Measurements from ENCODE around the gene CORO1C.

DNA sequence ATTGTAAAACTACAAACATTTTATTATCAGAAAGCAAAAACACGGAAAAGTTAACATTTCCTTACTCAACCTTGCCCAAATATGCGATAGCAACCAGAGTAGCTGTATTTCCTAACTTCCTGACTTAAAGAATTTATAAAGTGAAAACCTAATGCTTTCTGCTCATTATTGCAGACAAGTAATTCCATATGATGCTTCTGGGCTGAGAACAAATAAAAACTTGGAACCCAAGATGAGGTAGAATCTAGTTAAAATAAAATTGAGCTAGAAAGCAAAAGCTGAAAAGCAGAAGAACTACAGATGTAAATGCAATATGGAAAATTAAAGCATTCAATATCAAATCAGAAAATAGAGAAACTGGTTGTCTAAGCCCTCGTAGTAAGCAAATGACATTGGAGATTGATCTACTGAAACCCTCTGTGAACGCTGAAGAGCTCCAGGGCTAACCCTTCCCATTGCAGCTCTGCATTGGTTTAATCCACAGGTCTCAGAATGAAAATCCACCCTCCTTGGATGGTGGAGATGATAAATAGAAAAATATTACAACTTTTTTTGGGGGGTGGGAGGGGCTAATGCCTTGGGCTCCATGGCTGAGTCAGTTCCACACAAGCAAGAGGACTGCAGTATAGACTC lies 40.7 kb downstream of the CORO1C start:
- TF ChIP-seq, protein P1, sequence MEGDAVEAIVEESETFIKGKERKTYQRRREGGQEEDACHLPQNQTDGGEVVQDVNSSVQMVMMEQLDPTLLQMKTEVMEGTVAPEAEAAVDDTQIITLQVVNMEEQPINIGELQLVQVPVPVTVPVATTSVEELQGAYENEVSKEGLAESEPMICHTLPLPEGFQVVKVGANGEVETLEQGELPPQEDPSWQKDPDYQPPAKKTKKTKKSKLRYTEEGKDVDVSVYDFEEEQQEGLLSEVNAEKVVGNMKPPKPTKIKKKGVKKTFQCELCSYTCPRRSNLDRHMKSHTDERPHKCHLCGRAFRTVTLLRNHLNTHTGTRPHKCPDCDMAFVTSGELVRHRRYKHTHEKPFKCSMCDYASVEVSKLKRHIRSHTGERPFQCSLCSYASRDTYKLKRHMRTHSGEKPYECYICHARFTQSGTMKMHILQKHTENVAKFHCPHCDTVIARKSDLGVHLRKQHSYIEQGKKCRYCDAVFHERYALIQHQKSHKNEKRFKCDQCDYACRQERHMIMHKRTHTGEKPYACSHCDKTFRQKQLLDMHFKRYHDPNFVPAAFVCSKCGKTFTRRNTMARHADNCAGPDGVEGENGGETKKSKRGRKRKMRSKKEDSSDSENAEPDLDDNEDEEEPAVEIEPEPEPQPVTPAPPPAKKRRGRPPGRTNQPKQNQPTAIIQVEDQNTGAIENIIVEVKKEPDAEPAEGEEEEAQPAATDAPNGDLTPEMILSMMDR (IDR thresholded peaks at IDR 0.05; ENCODE audit: low read depth, low read length) = no peak
- TF ChIP-seq EZH2phosphoT487 (IDR thresholded peaks at IDR 0.05; ENCODE audit: low read depth) = no peak
